AG09309 (cell line): Measurements from ENCODE around the gene KCNH4.
A peak's percentile ranks its signal among the peaks of the same experiment; 100 is the strongest.

Experiments used
- DNase-seq: peaks from one replicate; pipeline ENCODE4 v3.0.0-alpha.2; 2010; ENCODE audit warnings: low read depth
- H3K4me3 ChIP-seq: 2 replicates; pipeline ENCODE4 v1.5.1; 2011; ENCODE audit warnings: mild to moderate bottlenecking, low read depth, low read length, moderate library complexity; ENCODE audit not compliant: control insufficient read depth
- TF ChIP-seq, protein P1 (sequence below): IDR thresholded peaks from 2 replicates; pipeline ENCODE4 v1.5.1; 2011; ENCODE audit warnings: mild to moderate bottlenecking, low read depth, low read length, inconsistent platforms; ENCODE audit not compliant: insufficient read depth, control insufficient read depth; ENCODE audit errors: missing control alignments

Gene KCNH4

DNA sequence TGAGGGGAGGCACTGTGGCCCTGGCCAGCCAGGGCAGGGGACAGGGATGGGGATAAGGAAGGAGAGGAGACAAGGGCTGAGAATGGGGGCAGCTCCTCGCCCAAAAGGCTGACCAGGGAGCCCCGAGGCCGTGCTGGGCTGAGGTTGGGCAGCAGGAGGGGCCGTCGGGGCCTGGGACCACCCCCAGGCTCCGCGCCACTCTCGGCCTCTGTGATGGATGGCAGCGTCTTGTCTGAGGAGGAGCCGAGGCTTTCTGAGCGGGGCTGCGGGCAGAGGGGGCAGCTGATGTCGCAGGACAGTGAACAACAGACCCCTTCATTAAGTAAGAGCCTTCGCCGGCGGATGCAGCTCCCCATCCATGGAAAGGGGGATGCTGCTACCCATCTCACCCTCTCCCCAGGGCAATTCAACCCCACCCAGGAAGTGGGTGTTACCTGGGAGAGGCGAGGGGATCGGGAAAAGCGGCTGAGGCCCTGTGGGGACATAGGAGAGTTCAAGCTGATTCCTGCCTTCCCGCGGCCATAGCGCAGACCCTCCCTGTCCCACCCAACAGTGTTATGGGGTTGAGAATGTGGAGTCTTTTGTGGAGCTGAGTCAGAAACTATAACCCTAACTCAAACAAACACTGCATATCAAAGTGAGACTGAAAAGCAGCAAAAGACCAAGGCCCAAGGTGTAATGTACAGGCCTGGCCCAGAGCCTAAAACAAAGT lies 17.1 kb downstream of the KCNH4 start:
- TF ChIP-seq, protein P1, sequence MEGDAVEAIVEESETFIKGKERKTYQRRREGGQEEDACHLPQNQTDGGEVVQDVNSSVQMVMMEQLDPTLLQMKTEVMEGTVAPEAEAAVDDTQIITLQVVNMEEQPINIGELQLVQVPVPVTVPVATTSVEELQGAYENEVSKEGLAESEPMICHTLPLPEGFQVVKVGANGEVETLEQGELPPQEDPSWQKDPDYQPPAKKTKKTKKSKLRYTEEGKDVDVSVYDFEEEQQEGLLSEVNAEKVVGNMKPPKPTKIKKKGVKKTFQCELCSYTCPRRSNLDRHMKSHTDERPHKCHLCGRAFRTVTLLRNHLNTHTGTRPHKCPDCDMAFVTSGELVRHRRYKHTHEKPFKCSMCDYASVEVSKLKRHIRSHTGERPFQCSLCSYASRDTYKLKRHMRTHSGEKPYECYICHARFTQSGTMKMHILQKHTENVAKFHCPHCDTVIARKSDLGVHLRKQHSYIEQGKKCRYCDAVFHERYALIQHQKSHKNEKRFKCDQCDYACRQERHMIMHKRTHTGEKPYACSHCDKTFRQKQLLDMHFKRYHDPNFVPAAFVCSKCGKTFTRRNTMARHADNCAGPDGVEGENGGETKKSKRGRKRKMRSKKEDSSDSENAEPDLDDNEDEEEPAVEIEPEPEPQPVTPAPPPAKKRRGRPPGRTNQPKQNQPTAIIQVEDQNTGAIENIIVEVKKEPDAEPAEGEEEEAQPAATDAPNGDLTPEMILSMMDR: no peak
- no peak overlapping the region for H3K4me3 ChIP-seq
- DNase-seq: no peak

DNA sequence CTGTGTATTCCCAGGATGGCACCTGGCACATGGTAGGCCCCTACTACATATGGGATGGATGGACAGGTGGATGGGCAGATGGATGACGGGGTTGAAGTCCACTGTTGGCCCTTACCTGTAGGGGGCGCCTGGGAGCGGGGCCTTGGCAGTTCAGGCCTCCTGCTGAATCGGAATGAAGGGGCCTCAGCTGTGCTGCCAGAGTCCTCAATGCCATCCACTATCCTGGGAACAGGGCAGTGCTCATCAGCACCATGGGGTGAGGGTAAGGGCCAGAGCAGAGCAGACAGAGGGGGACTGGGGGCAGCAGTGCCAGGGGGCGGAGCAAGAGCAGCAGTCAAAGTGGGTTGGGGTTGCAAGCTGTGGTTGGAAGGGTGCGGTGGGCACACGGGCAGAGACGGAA lies 17.8 kb downstream of the KCNH4 start:
- DNase-seq: no peak
- TF ChIP-seq, protein P1: peak; percentile 42

DNA sequence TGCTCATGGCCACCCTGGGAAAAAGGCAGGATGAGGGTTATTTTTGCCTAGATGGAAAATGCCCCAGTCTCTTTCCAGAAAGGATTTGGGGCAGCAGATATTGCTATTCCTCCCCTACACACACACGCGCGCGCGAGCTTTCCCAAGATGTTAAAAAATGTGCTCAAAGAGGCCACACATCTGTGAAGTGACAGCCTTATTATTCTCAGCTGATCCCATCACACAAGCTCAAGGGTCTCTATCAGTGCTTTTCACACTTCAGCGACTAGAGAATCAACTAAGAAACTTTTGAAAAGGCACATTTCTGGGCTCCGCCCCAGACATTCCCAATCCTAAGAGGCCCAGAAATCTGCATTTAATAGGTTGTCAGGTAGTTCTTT lies 20.4 kb downstream of the KCNH4 start:
- TF ChIP-seq, protein P1: no peak
- H3K4me3 ChIP-seq: no peak overlapping the region
- no peak for DNase-seq

More for the DNA sequence above, 17.8 kb downstream of the KCNH4 start:
- no peak overlapping the region for H3K4me3 ChIP-seq

DNA sequence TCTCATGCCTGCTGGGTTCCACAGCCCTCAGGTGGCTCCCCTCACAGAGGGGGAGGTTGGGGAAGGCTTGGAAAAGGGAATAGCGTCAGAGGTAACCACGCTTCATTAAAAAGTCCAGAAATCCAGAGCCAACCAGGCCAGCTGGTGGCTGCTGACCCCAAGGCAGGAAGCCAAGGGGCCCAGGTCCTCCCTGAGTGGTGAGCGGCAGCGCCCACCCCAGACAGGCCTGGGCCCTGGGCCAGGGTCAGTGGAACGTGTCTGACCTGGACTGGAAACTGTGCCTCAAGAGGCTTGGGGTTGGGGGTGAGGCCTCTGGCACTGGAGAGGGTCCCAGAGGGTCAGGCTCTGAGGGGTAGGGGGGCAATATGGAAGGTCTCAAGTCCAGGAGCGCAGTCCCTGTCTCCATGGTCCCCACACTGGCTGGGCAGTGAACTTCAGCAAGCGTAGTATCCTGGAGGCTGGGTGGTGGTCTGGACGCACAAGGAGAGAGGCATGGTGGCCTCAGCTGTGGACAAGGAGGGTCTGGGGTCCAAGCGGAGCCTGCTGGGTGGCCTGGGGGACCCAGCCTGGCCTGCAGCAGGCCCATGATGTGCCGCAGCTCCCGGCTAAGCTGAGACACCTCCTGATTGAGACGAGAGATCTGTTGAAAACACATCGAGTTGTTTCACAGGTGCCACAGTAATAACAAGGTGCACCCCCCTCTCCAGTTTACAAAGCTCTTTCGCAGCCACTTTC lies 21.0 kb downstream of the KCNH4 start:
- no peak for DNase-seq
- TF ChIP-seq, protein P1: no peak
- H3K4me3 ChIP-seq: no peak overlapping the region

DNA sequence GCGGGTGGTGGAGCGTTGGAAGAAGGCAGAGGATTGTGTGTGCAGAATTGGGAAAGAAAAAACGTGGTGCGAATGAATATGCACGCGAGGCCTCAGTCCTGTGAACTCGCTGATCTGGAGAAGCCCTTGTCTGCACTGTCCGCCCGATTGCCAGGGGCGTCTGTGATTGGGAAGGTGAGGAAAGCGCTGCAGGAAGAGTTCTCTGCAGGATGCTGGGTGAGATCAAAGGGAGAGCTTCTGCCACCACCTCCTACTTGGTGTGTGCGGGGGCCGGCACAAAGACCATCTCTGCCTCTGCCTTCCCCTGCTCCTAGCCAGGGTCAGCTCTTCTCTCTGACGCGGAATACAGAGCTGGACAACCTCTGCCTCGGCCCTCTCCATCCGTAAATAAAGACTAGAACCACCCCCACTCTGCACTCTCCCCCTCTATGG lies 25.3 kb downstream of the KCNH4 start:
- TF ChIP-seq, protein P1: no peak
- no peak for DNase-seq
- H3K4me3 ChIP-seq: peak overlapping the region; percentile 43

DNA sequence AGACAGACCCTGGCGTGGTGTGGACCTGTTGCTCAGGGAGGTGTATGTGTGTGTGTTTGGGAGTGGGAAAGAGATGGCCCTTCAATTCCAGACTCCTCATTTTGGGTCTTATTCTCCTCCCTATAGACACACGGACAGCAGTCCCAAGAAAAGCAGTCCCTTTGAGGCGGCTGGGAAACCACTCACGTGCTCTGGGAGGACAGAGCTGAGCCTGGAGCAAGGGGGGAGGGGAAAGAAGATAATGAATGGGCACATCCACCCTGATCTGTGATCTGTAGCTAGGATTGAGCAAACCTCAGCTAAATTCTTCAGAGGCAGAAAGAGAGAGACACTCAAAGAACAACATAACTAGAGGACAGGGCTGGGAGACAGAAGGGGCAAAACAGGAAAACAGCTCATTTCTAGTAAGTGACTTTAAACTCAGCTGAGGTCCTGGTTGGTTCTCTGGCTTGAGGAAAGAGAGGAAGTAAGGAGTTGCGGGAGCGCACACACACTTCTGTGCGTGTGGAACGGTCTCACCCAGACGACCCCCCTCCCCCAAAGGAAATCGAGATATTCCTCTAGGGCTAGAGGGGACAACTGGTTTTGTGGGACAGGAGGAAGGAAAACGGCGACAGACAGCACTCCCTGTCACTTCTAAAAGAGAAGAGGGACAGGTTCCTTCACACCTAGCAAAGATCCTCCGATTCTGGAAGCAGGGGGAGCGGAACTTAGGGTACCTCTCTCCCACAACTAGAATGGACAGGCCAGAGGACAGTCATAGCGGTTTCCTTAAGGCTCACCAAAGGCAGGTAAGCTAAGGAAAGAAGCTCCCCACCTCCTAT lies 26.8 kb downstream of the KCNH4 start:
- DNase-seq: no peak
- TF ChIP-seq, protein P1: no peak
- peak overlapping the region; percentile 57 for H3K4me3 ChIP-seq
